RWPE2 (cell line): ENCODE data around the gene CACTIN.

ENCODE experiments used
- ATAC-seq: fragments of 200-7000 bp; cut with Tn5 transposase; 3 replicates; pipeline ENCODE4 v1.9.1; 2021; ENCODE audit warnings: low read depth
- DNase-seq: peaks from one replicate; pipeline ENCODE4 v3.0.0-alpha.2; 2020; ENCODE audit warnings: low spot score
- H3K27ac ChIP-seq: fragments of 450-650 bp; 2 replicates; pipeline ENCODE4 v1.5.1; 2017; ENCODE audit warnings: mild to moderate bottlenecking; ENCODE audit not compliant: poor library complexity, severe bottlenecking
- H3K27me3 ChIP-seq: fragments of 250-450 bp; sonication (Bioruptor Pico); 2 replicates; pipeline ENCODE4 v1.5.1; 2021; ENCODE audit warnings: mild to moderate bottlenecking, moderate library complexity; ENCODE audit not compliant: insufficient read depth, poor library complexity, severe bottlenecking
- H3K36me3 ChIP-seq: fragments of 250-450 bp; sonication (Bioruptor Pico); 2 replicates; pipeline ENCODE4 v1.5.1; 2020; ENCODE audit warnings: low read depth, mild to moderate bottlenecking, moderate library complexity
- H3K4me1 ChIP-seq: fragments of 250-450 bp; sonication (Bioruptor Pico); 2 replicates; pipeline ENCODE4 v1.5.1; 2021; ENCODE audit warnings: mild to moderate bottlenecking, moderate library complexity; ENCODE audit not compliant: insufficient read depth, poor library complexity, severe bottlenecking
- H3K4me3 ChIP-seq: fragments of 250-450 bp; sonication (Bioruptor Pico); 2 replicates; pipeline ENCODE4 v1.5.1; 2021; ENCODE audit warnings: mild to moderate bottlenecking, moderate library complexity; ENCODE audit not compliant: severe bottlenecking
- H3K9me3 ChIP-seq: fragments of 250-450 bp; sonication (Bioruptor Pico); 2 replicates; pipeline ENCODE4 v1.5.1; 2021; ENCODE audit warnings: mild to moderate bottlenecking, moderate library complexity; ENCODE audit not compliant: severe bottlenecking
- CTCF ChIP-seq: fragments of 450-650 bp; IDR thresholded peaks from one replicate; pipeline ENCODE4 v1.5.1; 2017; ENCODE audit warnings: mild to moderate bottlenecking, moderate library complexity; ENCODE audit not compliant: poor library complexity, severe bottlenecking

CACTIN gene

GRCh38 chr19:3611841-3612240 lies 14.7 kb downstream of the CACTIN start:
- Histone ChIP-seq H3K4me1 (no peaks in the 10 kb centered on the region), H3K27ac (no peak overlapping the region), H3K4me3 (no peak overlapping the region), H3K27me3 (no peaks in the 10 kb centered on the region), H3K36me3 (peaks cover 8% of the 10 kb centered on the region), H3K9me3 (no peaks in the 10 kb centered on the region)
- TF ChIP-seq CTCF, result no peak
- DNase-seq, result no peak
- no peak for ATAC-seq

- TF ChIP-seq CTCF, result no peak
- no peaks in the 10 kb centered on the region for H3K4me1 ChIP-seq
- no peaks in the 10 kb centered on the region for H3K27me3 ChIP-seq
- H3K9me3 ChIP-seq, result no peaks in the 10 kb centered on the region
- H3K27ac ChIP-seq, result no peak overlapping the region
- H3K4me3 ChIP-seq, result no peak overlapping the region
- ATAC-seq, result no peak
- H3K36me3 ChIP-seq, result peaks cover 8% of the 10 kb centered on the region
- DNase-seq, result peak; percentile 48
Observed at GRCh38 chr19:3610745-3611717, 15.6 kb downstream of the CACTIN start.

GRCh38 chr19:3609779-3610719 lies 16.5 kb downstream of the CACTIN start:
- peaks cover 8% of the 10 kb centered on the region for H3K36me3 ChIP-seq
- ATAC-seq (no peak), DNase-seq (peak; percentile 33)
- no peak overlapping the region for H3K4me3 ChIP-seq
- H3K27ac ChIP-seq, result no peak overlapping the region
- no peaks in the 10 kb centered on the region for H3K4me1 ChIP-seq
- H3K27me3 ChIP-seq, result no peaks in the 10 kb centered on the region
- no peaks in the 10 kb centered on the region for H3K9me3 ChIP-seq
- no peak for TF ChIP-seq CTCF

GRCh38 chr19:3608750-3609322 lies 17.8 kb downstream of the CACTIN start:
- no peak for ATAC-seq
- H3K27ac ChIP-seq, result no peak overlapping the region

More at GRCh38 chr19:3608750-3609322, 17.8 kb downstream of the CACTIN start:
- H3K27me3 ChIP-seq, result no peaks in the 10 kb centered on the region
- no peak overlapping the region for H3K4me3 ChIP-seq
- H3K4me1 ChIP-seq, result no peaks in the 10 kb centered on the region
- no peaks in the 10 kb centered on the region for H3K9me3 ChIP-seq
- peaks cover 8% of the 10 kb centered on the region for H3K36me3 ChIP-seq
- peak; percentile 33 for DNase-seq
- TF ChIP-seq CTCF, result no peak
